ENCODE measurements around the gene URM1. TPM values are rescaled to one million over a fixed set of nuclear protein-coding genes. Genes with fewer than 3 reads are reported as not detected.

Gene URM1
- total RNA-seq, 4 donors from 2014 or later: 22.7 to 31.5 (median 25.5) TPM

DNA sequence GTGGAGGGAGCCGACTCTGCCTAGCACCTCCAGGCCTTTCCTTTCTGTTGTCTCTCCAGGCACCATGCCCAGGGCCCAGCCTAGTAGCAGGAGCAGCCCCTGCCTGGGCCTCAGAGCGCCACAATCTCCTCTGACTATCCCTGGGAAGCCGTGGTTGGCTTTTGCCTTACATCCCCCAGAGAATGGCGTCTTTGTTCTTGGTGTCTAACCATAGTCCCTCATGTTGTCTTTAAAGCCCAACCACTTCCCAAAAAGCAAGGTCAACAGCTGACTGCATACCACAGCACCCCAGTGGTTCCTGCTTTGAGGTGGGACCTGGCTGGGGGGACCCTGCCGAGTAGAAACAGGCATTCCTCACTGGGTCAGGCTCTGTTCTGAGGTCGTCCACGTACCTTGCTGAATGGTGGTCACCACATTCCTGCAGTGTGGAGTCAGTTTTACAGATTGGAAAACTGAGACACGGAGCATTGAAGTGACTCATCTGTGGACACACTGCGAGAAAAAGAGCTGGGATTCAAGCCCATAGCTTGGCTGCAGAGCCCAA, 35.7 kb downstream of the URM1 start:
- Histone ChIP-seq H3K27me3 (peaks cover 0 to 60% (median 0%) of the 10 kb centered on the region in 4 donors), H3K27ac (no peak overlapping the region), H3K4me1 (no peaks in the 10 kb centered on the region), H3K4me3 (no peak overlapping the region), H3K9me3 (no peaks in the 10 kb centered on the region), H3K36me3 (no peaks in the 10 kb centered on the region)
- DNase-seq: no peak
- WGBS, 2 donors: 61 to 71% methylated on average over 9 of the region's 9 CpGs
- intact Hi-C loops (cut with DNase I): no loop called here
- TF ChIP-seq, protein P1, sequence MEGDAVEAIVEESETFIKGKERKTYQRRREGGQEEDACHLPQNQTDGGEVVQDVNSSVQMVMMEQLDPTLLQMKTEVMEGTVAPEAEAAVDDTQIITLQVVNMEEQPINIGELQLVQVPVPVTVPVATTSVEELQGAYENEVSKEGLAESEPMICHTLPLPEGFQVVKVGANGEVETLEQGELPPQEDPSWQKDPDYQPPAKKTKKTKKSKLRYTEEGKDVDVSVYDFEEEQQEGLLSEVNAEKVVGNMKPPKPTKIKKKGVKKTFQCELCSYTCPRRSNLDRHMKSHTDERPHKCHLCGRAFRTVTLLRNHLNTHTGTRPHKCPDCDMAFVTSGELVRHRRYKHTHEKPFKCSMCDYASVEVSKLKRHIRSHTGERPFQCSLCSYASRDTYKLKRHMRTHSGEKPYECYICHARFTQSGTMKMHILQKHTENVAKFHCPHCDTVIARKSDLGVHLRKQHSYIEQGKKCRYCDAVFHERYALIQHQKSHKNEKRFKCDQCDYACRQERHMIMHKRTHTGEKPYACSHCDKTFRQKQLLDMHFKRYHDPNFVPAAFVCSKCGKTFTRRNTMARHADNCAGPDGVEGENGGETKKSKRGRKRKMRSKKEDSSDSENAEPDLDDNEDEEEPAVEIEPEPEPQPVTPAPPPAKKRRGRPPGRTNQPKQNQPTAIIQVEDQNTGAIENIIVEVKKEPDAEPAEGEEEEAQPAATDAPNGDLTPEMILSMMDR (IDR thresholded peaks at IDR 0.05): no peak
- no peak for TF ChIP-seq POLR2A (IDR thresholded peaks at IDR 0.05)

DNA sequence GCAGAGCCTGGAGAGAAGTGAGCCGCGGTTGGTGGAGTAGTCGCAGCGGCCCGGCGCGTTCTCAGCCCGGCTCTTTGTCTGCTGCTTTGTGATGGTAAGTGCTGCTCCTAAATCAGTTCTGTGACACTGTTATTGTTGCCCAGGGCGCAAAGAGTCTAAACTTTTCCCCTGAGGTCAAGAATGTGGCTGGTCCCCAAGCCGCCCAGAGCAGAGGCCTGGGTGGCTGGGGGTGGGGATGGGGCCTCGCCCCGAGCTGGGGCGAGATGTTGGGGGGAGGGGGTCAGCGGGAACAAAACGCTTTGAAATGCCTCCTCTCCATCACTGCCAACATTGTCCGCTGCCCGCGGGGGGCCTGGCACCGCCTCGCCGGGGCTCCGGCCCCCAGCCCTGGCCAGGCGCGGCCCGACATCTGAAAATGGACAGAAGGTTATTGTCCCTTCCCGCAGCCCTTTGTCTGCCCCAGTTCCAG, 37.8 kb downstream of the URM1 start:
- Histone ChIP-seq H3K9me3 (no peaks in the 10 kb centered on the region), H3K27me3 (peaks cover 0 to 68% (median 0%) of the 10 kb centered on the region in 4 donors), H3K36me3 (no peaks in the 10 kb centered on the region), H3K4me1 (peaks cover 0 to 3% (median 0%) of the 10 kb centered on the region in 3 donors), H3K4me3 (no peak overlapping the region), H3K27ac (no peak overlapping the region)
- no peak for DNase-seq
- WGBS, 2 donors: 26 to 56% methylated on average over 7 of the region's 26 CpGs
- TF ChIP-seq, protein P1 (IDR thresholded peaks at IDR 0.05): no peak
- TF ChIP-seq POLR2A (IDR thresholded peaks at IDR 0.05): no peak
- intact Hi-C loops (cut with DNase I): no loop called here

DNA sequence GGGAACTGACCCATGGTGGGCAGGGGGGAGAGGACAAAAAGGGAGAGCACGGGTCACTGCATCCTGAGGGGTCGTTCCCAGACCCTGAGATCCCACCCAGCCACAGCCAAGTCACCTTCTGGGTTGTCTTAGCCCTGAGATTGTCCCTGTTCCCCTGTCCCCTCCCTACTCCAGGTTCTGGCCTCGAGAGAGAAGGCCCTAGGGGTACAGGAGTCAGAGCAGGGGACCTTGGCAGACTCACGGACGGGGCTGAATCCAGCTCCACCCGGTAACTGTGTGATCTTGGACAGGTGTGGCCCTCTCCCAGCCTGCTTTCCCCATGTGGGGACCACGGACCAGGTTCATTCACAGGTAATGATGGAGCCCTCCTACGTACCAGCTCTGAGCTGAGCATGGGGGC, 38.3 kb downstream of the URM1 start:
- Histone ChIP-seq H3K27me3 (peaks cover 0 to 68% (median 0%) of the 10 kb centered on the region in 4 donors), H3K4me3 (no peak overlapping the region), H3K9me3 (no peaks in the 10 kb centered on the region), H3K4me1 (peaks cover 0 to 3% (median 0%) of the 10 kb centered on the region in 3 donors), H3K27ac (no peak overlapping the region), H3K36me3 (no peaks in the 10 kb centered on the region)
- intact Hi-C loops (cut with DNase I): no loop called here
- no peak for TF ChIP-seq POLR2A (IDR thresholded peaks at IDR 0.05)
- TF ChIP-seq, protein P1 (IDR thresholded peaks at IDR 0.05): no peak
- DNase-seq: no peak
- no CpG with 5 or more reads among the region's 8 CpGs for WGBS, 2 donors

DNA sequence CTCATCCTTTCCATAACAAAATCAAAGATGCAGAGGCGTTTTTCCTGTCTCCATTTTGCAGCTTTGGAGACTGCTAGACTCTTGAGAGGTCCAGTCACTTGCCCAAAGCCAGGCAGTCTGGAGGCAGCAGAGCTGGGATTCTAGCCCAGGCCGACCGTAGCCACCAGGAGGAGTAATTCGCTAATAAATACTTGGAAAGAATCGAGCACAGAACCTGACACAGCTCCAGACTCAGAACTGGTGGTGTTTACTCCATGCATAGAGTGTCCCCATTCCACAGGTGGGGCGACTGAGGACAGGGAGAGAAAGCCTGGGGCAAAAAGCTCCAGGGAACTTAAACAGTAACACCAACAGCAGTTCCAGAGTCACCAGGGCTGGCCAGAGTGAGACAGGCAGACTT, 38.8 kb downstream of the URM1 start:
- Histone ChIP-seq H3K4me1 (peaks cover 0 to 3% (median 0%) of the 10 kb centered on the region in 3 donors), H3K9me3 (no peaks in the 10 kb centered on the region), H3K36me3 (no peaks in the 10 kb centered on the region), H3K27me3 (peaks cover 0 to 67% (median 0%) of the 10 kb centered on the region in 4 donors), H3K4me3 (no peak overlapping the region), H3K27ac (no peak overlapping the region)
- 22 to 27% methylated on average over 6 of the region's 6 CpGs for WGBS, 2 donors
- TF ChIP-seq, protein P1 (IDR thresholded peaks at IDR 0.05): peak in 4 of 6 experiments; percentile 9 to 44 (median 18)
- no peak for TF ChIP-seq POLR2A (IDR thresholded peaks at IDR 0.05)
- no peak for DNase-seq
- intact Hi-C loops (cut with DNase I): loop anchor here (10.0 kb wide), 1 partner anchor 45 kb away; no protein-coding TSS in a partner anchor

DNA sequence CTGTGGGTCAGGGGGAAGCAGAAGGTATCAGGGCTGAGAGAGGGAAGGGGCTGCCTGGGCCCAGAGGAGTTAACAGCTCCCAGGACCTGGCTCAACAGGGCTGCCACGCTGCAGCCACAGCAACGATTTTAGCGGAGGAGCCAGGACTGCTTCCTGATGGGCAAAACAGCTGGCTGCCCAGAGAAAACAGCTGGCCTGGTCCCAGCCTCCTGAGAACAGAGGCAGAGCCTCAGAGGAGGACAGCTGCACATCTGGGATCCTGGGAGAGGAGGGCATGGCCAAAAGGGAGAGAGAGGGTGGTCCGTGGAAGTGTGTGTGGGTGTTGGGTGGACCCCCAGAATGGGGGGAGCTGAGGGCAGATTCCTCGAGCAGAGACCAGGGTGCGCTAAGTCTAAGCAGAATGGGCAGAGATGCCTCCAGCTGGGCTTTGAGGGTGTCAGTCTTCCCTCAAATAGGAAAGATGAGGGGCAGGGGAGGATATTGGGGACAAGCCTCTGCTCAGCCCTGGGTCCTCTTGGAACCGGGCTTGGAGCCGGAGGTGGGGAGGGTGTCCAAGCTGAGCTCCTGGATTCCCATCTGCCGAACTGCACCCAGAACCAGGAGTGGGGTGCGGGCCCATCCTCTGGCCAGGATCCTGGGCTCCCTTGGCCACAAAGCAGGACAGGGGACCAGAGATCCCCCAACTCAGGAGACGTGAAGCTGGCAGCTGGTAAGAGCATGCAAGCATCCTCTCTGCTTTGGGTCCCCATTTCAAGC, 40.4 kb downstream of the URM1 start:
- no peak for DNase-seq
- 56 to 89% methylated on average over 3 to 6 of the region's 11 CpGs for WGBS, 2 donors
- Histone ChIP-seq H3K9me3 (no peaks in the 10 kb centered on the region), H3K4me1 (peaks cover 0 to 16% (median 0%) of the 10 kb centered on the region in 3 donors), H3K27me3 (peaks cover 0 to 65% (median 0%) of the 10 kb centered on the region in 4 donors), H3K36me3 (no peaks in the 10 kb centered on the region), H3K4me3 (no peak overlapping the region), H3K27ac (no peak overlapping the region)
- TF ChIP-seq, protein P1 (IDR thresholded peaks at IDR 0.05): no peak
- TF ChIP-seq POLR2A (IDR thresholded peaks at IDR 0.05): no peak
- intact Hi-C loops (cut with DNase I): loop anchor here (10.0 kb wide), 1 partner anchor 47 kb away; no protein-coding TSS in a partner anchor

All from esophagus squamous epithelium (tissue), 5 donors.